ENCODE measurements around the gene CHI3L1. TPM values are rescaled to one million over a fixed set of nuclear protein-coding genes. Genes with fewer than 3 reads are reported as not detected.

The CHI3L1 gene
- total RNA-seq, 1 experiment from 2014 or later = not detected

- Histone ChIP-seq H3K4me2 (ENCODE audit: insufficient read depth, insufficient read length, low read length) (no peak overlapping the region), H3K4me1 (ENCODE audit: insufficient read depth, low read length) (peaks cover 6% of the 10 kb centered on the region; the same call in 1 of the 2 replicates), H3K4ac (ENCODE audit: low read depth, low read length) (no peak overlapping the region), H3T11ph (ENCODE audit: low read length) (no peak overlapping the region), H3K79me1 (ENCODE audit: insufficient read depth, low read depth, low read length, poor library complexity, severe bottlenecking) (no peaks in the 10 kb centered on the region), H2BK20ac (ENCODE audit: low read depth, low read length, poor library complexity, severe bottlenecking) (no peak overlapping the region), H2BK15ac (ENCODE audit: low read depth, low read length) (no peak overlapping the region), H2BK12ac (ENCODE audit: insufficient read length, low read depth, low read length) (no peak overlapping the region), H4K5ac (ENCODE audit: insufficient read length, low read depth, low read length) (no peak overlapping the region), H3K23ac (ENCODE audit: insufficient read length, low read depth, low read length) (no peak overlapping the region), H3K27ac (ENCODE audit: insufficient read length, low read depth, low read length) (no peak overlapping the region), H3K27me3 (ENCODE audit: insufficient read depth, low read length) (no peaks in the 10 kb centered on the region), H2AK5ac (ENCODE audit: insufficient read length, low read length) (no peak overlapping the region), H3K9me3 (ENCODE audit: control insufficient read depth, low read depth, low read length) (no peaks in the 10 kb centered on the region), H4K8ac (replicated peaks; ENCODE audit: insufficient read length, low read depth, low read length) (no peak overlapping the region), H2BK5ac (ENCODE audit: insufficient read length, low read length) (no peak overlapping the region), H4K20me1 (ENCODE audit: control insufficient read depth, insufficient read depth, insufficient read length) (no peaks in the 10 kb centered on the region), H3K23me2 (ENCODE audit: insufficient read length, low read depth, low read length, poor library complexity, severe bottlenecking) (peaks cover 3% of the 10 kb centered on the region), H2AFZ (ENCODE audit: low read length) (no peak overlapping the region), H3K9ac (ENCODE audit: extremely low read depth, insufficient read length, low read length) (no peak overlapping the region), H4K91ac (ENCODE audit: insufficient read length, low read depth, low read length) (no peak overlapping the region), H3K18ac (ENCODE audit: insufficient read length, low read depth, low read length) (no peak overlapping the region), H3K56ac (ENCODE audit: insufficient read length, low read depth, low read length) (no peak overlapping the region), H3K14ac (ENCODE audit: insufficient read depth, low read length) (no peak overlapping the region), H3K79me2 (ENCODE audit: insufficient read depth, low read length) (no peaks in the 10 kb centered on the region), H2BK120ac (ENCODE audit: low read depth, low read length, poor library complexity, severe bottlenecking) (no peak overlapping the region)
- no CpG with 5 or more reads among the region's 7 CpGs for WGBS (ENCODE audit: extremely low coverage, insufficient read length, low lambda C conversion rate)
- no peaks in the 10 kb centered on the region; the same call in 1 of the 2 replicates for H3K27me3 Mint-ChIP-seq (ENCODE audit: low read depth)
- H3K4me3 Mint-ChIP-seq = no peak overlapping the region
- no peaks in the 10 kb centered on the region for H3K36me3 Mint-ChIP-seq (ENCODE audit: insufficient read depth in 1 of 3, low read depth in 3 of 3)
- H3K27ac Mint-ChIP-seq = no peak overlapping the region
- peaks cover 29 to 34% of the 10 kb centered on the region in 2 experiments for H3K4me1 Mint-ChIP-seq
- no peak for TF ChIP-seq CTCF (conservative IDR thresholded peaks at IDR 0.05)
- DNase-seq = no peak
- H3K9me3 Mint-ChIP-seq = no peaks in the 10 kb centered on the region; a peak in 2 of 5 replicates
These were observed 3.4 kb upstream of the CHI3L1 start for GRCh38 chr1:203189951-203190352.
